Liver (tissue), 9 donors: ENCODE measurements around the gene CLDN5. TPM values are rescaled to one million over a fixed set of nuclear protein-coding genes. Genes with fewer than 3 reads are reported as not detected.

ENCODE experiments used
- DNase-seq: peaks from one replicate; pipeline ENCODE4 v3.0.0-alpha.2; 2017; ENCODE audit warnings: low spot score
- H3K27ac ChIP-seq, 2 donors: one replicate each; pipeline ENCODE4 v1.7.0; 2013; ENCODE audit warnings: inconsistent platforms in 2 of 2, low read length in 2 of 2, control low read depth in 1 of 2, low read depth in 1 of 2, mild to moderate bottlenecking in 1 of 2
- H3K27me3 ChIP-seq, 4 donors: one replicate each; pipeline versions ENCODE4 v1.6.1 to v1.7.0; 2013; ENCODE audit warnings: low read length in 3 of 4, inconsistent platforms in 1 of 4, mild to moderate bottlenecking in 1 of 4, moderate library complexity in 1 of 4; ENCODE audit not compliant: control insufficient read depth in 4 of 4, insufficient read depth in 4 of 4
- H3K36me3 ChIP-seq, 4 donors: one replicate each; pipeline versions ENCODE4 v1.6.1 to v1.7.0; 2013; ENCODE audit warnings: low read length in 3 of 4, mild to moderate bottlenecking in 3 of 4, low read depth in 1 of 4, moderate library complexity in 1 of 4; ENCODE audit not compliant: control insufficient read depth in 4 of 4, insufficient read depth in 3 of 4
- H3K4me1 ChIP-seq, 4 donors: one replicate each; pipeline versions ENCODE4 v1.6.1 to v1.7.0; 2013; ENCODE audit warnings: low read length in 3 of 4, mild to moderate bottlenecking in 3 of 4, moderate library complexity in 1 of 4; ENCODE audit not compliant: control insufficient read depth in 4 of 4, insufficient read depth in 4 of 4
- H3K4me3 ChIP-seq, 3 donors: one replicate each; pipeline versions ENCODE4 v1.6.1 to v1.7.0; 2013; ENCODE audit warnings: low read length in 3 of 3, control low read depth in 1 of 3, low read depth in 1 of 3, mild to moderate bottlenecking in 1 of 3
- H3K9ac ChIP-seq, 2 donors: one replicate each; pipeline ENCODE4 v1.7.0; 2013; ENCODE audit warnings: low read length in 2 of 2, mild to moderate bottlenecking in 2 of 2, moderate library complexity in 2 of 2, control low read depth in 1 of 2, low read depth in 1 of 2
- H3K9me3 ChIP-seq, 4 donors: one replicate each; pipeline versions ENCODE4 v1.6.1 to v1.7.0; 2013; ENCODE audit warnings: low read length in 3 of 4; ENCODE audit not compliant: control insufficient read depth in 4 of 4
- EGR1 ChIP-seq, 2 donors: IDR thresholded peaks; 2 replicates each; pipeline ENCODE4 v1.6.1; 2016 to 2018; ENCODE audit warnings: antibody characterized with exemption in 2 of 2, low read depth in 2 of 2
- FOXA1 ChIP-seq: IDR thresholded peaks from 2 replicates; pipeline ENCODE4 v1.6.1; 2016; ENCODE audit warnings: antibody characterized with exemption
- FOXA2 ChIP-seq: IDR thresholded peaks from 2 replicates; pipeline ENCODE4 v1.6.1; 2016; ENCODE audit warnings: antibody characterized with exemption
- GABPA ChIP-seq, 2 donors: IDR thresholded peaks in 1 of 2; conservative IDR thresholded peaks in 1 of 2; 2 replicates each; pipeline ENCODE4 v1.6.1; 2016; ENCODE audit warnings: antibody characterized with exemption in 2 of 2, mild to moderate bottlenecking in 1 of 2, moderate library complexity in 1 of 2
- HNF4A ChIP-seq, 2 donors: conservative IDR thresholded peaks; 2 replicates each; pipeline ENCODE4 v1.6.1; 2016; ENCODE audit warnings: antibody characterized with exemption in 2 of 2, mild to moderate bottlenecking in 2 of 2
- HNF4G ChIP-seq: IDR thresholded peaks from 2 replicates; pipeline ENCODE4 v1.6.1; 2016; ENCODE audit warnings: antibody characterized with exemption
- JUND ChIP-seq, 2 donors: IDR thresholded peaks; 2 replicates each; pipeline ENCODE4 v1.6.1; 2016; ENCODE audit warnings: antibody characterized with exemption in 2 of 2
- NR2F2 ChIP-seq: IDR thresholded peaks from 2 replicates; pipeline ENCODE4 v1.6.1; 2016; ENCODE audit warnings: antibody characterized with exemption
- RAD21 ChIP-seq, 2 donors: IDR thresholded peaks; 2 replicates each; pipeline ENCODE4 v1.6.1; 2016; ENCODE audit warnings: antibody characterized with exemption in 2 of 2, mild to moderate bottlenecking in 2 of 2
- RXRA ChIP-seq, 2 donors: IDR thresholded peaks; 2 replicates each; pipeline ENCODE4 v1.6.1; 2017 to 2018; ENCODE audit warnings: antibody characterized with exemption in 2 of 2, mild to moderate bottlenecking in 1 of 2
- SP1 ChIP-seq: IDR thresholded peaks from 2 replicates; pipeline ENCODE4 v1.6.1; 2018; ENCODE audit warnings: antibody characterized with exemption, mild to moderate bottlenecking
- TAF1 ChIP-seq: conservative IDR thresholded peaks from 2 replicates; pipeline ENCODE4 v1.6.1; 2016; ENCODE audit warnings: antibody characterized with exemption, mild to moderate bottlenecking
- YY1 ChIP-seq: IDR thresholded peaks from 2 replicates; pipeline ENCODE4 v1.6.1; 2016; ENCODE audit warnings: antibody characterized with exemption, mild to moderate bottlenecking
- WGBS: extraction: QIAGEN DNeasy Blood & Tissue Kit; methylation state at CpG from one replicate; pipeline ENCODE4 v1.1.7; 2013; 5-methylcytosine and 5-hydroxymethylcytosine counted together
- polyA plus RNA-seq, 2 donors: library from polyadenylated mRNA; stranded (reverse) in 1 of 2; unstranded in 1 of 2; fragments of 200-250 nt in 1 of 2; fragments of >200 nt in 1 of 2; fragmentation: Nextera tagmentation in 1 of 2; extraction: Ambion mirVana in 1 of 2; gene quantifications; one replicate each; pipeline versions ENCODE4 v1.2.1 to v1.2.3, GENCODE V29; 2013 to 2015
- total RNA-seq, 2 donors: library from RNA; depleted of rRNA; stranded (reverse); fragments of >200 nt; gene quantifications; one replicate each; pipeline ENCODE4 v1.2.3, GENCODE V29; 2014
- TF ChIP-seq, protein P1 (sequence below): IDR thresholded peaks from 2 replicates; pipeline ENCODE4 v1.6.1; 2016; ENCODE audit warnings: antibody characterized with exemption
- TF ChIP-seq, protein P2 (sequence below): IDR thresholded peaks from 2 replicates; pipeline ENCODE4 v1.6.1; 2016; ENCODE audit warnings: antibody characterized with exemption, mild to moderate bottlenecking
- TF ChIP-seq, protein P3 (sequence below): fragments of 150-350 bp; IDR thresholded peaks from 2 replicates; pipeline ENCODE4 v1.5.1; 2017; ENCODE audit warnings: improper control_type of control experiment, low read depth, low read length; ENCODE audit not compliant: missing input control
- TF ChIP-seq, protein P4 (sequence below): IDR thresholded peaks from 2 replicates; pipeline ENCODE4 v1.6.1; 2016; ENCODE audit warnings: antibody characterized with exemption
- donor health status: healthy.
- donor health status: healthy.
- donor health status: healthy.
- donor health status: healthy.
- donor health status: healthy.

The CLDN5 gene
- total and polyA plus RNA-seq, 4 donors = 15.6 to 31.5 (median 22.4) TPM

DNA sequence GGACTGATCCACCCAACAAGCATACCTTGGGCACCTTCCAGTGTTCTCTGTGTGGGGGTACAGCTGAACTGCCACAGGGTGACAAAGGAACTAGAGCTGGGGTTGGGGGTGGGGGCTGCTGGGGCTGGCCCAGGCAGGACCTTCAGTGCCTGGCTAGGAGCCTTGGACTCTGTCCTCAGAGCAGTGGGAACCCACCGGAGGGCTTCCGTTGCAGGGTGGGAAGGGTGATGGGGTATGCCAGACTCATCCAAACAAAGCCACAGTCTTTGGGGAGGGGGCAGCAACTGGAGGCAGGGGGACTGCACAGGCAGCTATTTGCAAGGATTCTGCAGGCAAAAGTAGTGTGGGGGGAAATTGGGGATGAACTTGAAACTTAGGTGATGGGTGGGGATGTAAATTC is 35.7 kb upstream of the CLDN5 start:
- DNase-seq = no peak
- no peak overlapping the region for H3K9ac ChIP-seq
- no peaks in the 10 kb centered on the region for H3K4me1 ChIP-seq
- no peak overlapping the region for H3K4me3 ChIP-seq
- no peaks in the 10 kb centered on the region for H3K27me3 ChIP-seq
- TF ChIP-seq JUND (IDR thresholded peaks at IDR 0.05) (no peak), NR2F2 (no peak), HNF4A (conservative IDR thresholded peaks at IDR 0.05) (no peak), TAF1 (no peak), FOXA2 (no peak), HNF4G (no peak), SP1 (no peak), RAD21 (IDR thresholded peaks at IDR 0.05) (no peak), YY1 (no peak), EGR1 (IDR thresholded peaks at IDR 0.05; ENCODE audit: low read depth in 2 of 2) (no peak), GABPA (IDR thresholded peaks at IDR 0.05 in 1 of 2, conservative IDR thresholded peaks at IDR 0.05 in 1 of 2) (no peak)
- TF ChIP-seq, protein P1, sequence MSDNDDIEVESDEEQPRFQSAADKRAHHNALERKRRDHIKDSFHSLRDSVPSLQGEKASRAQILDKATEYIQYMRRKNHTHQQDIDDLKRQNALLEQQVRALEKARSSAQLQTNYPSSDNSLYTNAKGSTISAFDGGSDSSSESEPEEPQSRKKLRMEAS = no peak
- TF ChIP-seq, protein P2, sequence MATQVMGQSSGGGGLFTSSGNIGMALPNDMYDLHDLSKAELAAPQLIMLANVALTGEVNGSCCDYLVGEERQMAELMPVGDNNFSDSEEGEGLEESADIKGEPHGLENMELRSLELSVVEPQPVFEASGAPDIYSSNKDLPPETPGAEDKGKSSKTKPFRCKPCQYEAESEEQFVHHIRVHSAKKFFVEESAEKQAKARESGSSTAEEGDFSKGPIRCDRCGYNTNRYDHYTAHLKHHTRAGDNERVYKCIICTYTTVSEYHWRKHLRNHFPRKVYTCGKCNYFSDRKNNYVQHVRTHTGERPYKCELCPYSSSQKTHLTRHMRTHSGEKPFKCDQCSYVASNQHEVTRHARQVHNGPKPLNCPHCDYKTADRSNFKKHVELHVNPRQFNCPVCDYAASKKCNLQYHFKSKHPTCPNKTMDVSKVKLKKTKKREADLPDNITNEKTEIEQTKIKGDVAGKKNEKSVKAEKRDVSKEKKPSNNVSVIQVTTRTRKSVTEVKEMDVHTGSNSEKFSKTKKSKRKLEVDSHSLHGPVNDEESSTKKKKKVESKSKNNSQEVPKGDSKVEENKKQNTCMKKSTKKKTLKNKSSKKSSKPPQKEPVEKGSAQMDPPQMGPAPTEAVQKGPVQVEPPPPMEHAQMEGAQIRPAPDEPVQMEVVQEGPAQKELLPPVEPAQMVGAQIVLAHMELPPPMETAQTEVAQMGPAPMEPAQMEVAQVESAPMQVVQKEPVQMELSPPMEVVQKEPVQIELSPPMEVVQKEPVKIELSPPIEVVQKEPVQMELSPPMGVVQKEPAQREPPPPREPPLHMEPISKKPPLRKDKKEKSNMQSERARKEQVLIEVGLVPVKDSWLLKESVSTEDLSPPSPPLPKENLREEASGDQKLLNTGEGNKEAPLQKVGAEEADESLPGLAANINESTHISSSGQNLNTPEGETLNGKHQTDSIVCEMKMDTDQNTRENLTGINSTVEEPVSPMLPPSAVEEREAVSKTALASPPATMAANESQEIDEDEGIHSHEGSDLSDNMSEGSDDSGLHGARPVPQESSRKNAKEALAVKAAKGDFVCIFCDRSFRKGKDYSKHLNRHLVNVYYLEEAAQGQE = no peak
- TF ChIP-seq, protein P3, sequence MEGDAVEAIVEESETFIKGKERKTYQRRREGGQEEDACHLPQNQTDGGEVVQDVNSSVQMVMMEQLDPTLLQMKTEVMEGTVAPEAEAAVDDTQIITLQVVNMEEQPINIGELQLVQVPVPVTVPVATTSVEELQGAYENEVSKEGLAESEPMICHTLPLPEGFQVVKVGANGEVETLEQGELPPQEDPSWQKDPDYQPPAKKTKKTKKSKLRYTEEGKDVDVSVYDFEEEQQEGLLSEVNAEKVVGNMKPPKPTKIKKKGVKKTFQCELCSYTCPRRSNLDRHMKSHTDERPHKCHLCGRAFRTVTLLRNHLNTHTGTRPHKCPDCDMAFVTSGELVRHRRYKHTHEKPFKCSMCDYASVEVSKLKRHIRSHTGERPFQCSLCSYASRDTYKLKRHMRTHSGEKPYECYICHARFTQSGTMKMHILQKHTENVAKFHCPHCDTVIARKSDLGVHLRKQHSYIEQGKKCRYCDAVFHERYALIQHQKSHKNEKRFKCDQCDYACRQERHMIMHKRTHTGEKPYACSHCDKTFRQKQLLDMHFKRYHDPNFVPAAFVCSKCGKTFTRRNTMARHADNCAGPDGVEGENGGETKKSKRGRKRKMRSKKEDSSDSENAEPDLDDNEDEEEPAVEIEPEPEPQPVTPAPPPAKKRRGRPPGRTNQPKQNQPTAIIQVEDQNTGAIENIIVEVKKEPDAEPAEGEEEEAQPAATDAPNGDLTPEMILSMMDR = no peak
- TF ChIP-seq, protein P4, sequence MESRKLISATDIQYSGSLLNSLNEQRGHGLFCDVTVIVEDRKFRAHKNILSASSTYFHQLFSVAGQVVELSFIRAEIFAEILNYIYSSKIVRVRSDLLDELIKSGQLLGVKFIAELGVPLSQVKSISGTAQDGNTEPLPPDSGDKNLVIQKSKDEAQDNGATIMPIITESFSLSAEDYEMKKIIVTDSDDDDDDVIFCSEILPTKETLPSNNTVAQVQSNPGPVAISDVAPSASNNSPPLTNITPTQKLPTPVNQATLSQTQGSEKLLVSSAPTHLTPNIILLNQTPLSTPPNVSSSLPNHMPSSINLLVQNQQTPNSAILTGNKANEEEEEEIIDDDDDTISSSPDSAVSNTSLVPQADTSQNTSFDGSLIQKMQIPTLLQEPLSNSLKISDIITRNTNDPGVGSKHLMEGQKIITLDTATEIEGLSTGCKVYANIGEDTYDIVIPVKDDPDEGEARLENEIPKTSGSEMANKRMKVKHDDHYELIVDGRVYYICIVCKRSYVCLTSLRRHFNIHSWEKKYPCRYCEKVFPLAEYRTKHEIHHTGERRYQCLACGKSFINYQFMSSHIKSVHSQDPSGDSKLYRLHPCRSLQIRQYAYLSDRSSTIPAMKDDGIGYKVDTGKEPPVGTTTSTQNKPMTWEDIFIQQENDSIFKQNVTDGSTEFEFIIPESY = no peak
- no peaks in the 10 kb centered on the region for H3K9me3 ChIP-seq
- 95% methylated on average over 2 of the region's 2 CpGs for WGBS
- no peak overlapping the region for H3K27ac ChIP-seq
- no peaks in the 10 kb centered on the region for H3K36me3 ChIP-seq

DNA sequence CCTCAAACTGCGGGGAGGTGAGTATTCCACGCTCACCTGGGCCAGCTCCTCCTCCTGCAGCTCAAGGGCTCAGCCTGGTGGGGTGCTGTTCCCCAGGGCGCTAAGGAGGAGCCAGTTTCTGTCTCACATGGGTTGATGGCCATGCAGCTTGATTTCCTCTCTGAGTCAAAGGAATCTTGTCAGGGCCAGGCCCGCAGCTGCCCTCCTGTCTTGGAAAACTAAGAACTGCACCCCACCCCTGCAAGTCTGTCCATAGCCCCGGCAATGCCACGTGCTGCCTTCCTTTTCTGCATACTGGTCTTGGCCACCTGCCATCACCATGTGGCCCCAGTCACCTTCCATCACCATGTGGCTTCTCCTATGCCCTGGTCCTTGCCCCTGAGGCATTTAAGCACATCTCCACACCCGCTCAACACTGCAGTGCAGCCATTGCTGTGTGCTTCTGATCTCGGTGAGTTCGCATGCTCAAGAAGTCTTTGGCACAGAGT is 35.2 kb upstream of the CLDN5 start:
- Histone ChIP-seq H3K36me3 (no peaks in the 10 kb centered on the region), H3K4me3 (no peak overlapping the region), H3K9ac (no peak overlapping the region), H3K4me1 (no peaks in the 10 kb centered on the region), H3K27me3 (no peaks in the 10 kb centered on the region), H3K9me3 (no peaks in the 10 kb centered on the region), H3K27ac (no peak overlapping the region)
- WGBS = 89% methylated on average over 9 of the region's 9 CpGs
- no peak for DNase-seq
- no peak for TF ChIP-seq GABPA (IDR thresholded peaks at IDR 0.05 in 1 of 2, conservative IDR thresholded peaks at IDR 0.05 in 1 of 2)
- TF ChIP-seq FOXA1 = no peak
- TF ChIP-seq, protein P4 = no peak
- TF ChIP-seq, protein P2 = no peak
- TF ChIP-seq, protein P3 = no peak
- TF ChIP-seq NR2F2 = no peak
- TF ChIP-seq RXRA (IDR thresholded peaks at IDR 0.05) = no peak
